OCI-LY3 (cell line): ENCODE measurements around the gene NMBR.

Source experiments
- H2AFZ ChIP-seq: fragments of 200-600, 300-600 bp; shearing (Covaris generic); 2 replicates; pipeline ENCODE4 v1.6.0; 2014; ENCODE audit warnings: antibody characterized with exemption, low read depth, low read length
- H3K27ac ChIP-seq: fragments of 200-600, 300-600 bp; sonication (generic); 2 replicates; pipeline ENCODE4 v1.5.1; 2014; ENCODE audit warnings: mild to moderate bottlenecking, low read length, moderate library complexity, mixed read lengths
- H3K27me3 ChIP-seq: fragments of 200-600, 300-600 bp; sonication (generic); 2 replicates; pipeline ENCODE4 v1.6.1; 2014; ENCODE audit warnings: low read depth, low read length, mixed read lengths
- H3K36me3 ChIP-seq: fragments of 200-600, 300-600 bp; sonication (generic); replicated peaks from 2 replicates; pipeline ENCODE3; 2014; ENCODE audit warnings: low read depth, low read length, mixed read lengths
- H3K4me1 ChIP-seq: fragments of 300-600, 200-600 bp; sonication (generic); 2 replicates; pipeline ENCODE4 v1.6.1; 2014; ENCODE audit warnings: low read length, mixed read lengths
- H3K4me2 ChIP-seq: fragments of 200-600, 300-600 bp; sonication (generic); 2 replicates; pipeline ENCODE4 v1.6.1; 2014; ENCODE audit warnings: low read length, mixed read lengths
- H3K4me3 ChIP-seq: fragments of 300-600, 200-600 bp; sonication (generic); 2 replicates; pipeline ENCODE4 v1.5.1; 2014; ENCODE audit warnings: antibody characterized with exemption, mild to moderate bottlenecking, low read length, moderate library complexity
- H3K79me2 ChIP-seq: fragments of 300-600, 200-600 bp; shearing (Covaris generic); 2 replicates; pipeline ENCODE4 v1.6.1; 2014; ENCODE audit warnings: mild to moderate bottlenecking, low read length, mixed read lengths
- H3K9ac ChIP-seq: fragments of 300-600, 200-600 bp; shearing (Covaris generic); 2 replicates; pipeline ENCODE4 v1.6.0; 2014; ENCODE audit warnings: mild to moderate bottlenecking, low read length, moderate library complexity
- H3K9me3 ChIP-seq: fragments of 200-600, 300-600 bp; shearing (Covaris generic); 2 replicates; pipeline ENCODE4 v1.6.1; 2014; ENCODE audit warnings: low read length, mixed read lengths; ENCODE audit not compliant: insufficient read depth
- H4K20me1 ChIP-seq: fragments of 200-600, 300-600 bp; sonication (generic); 2 replicates; pipeline ENCODE4 v1.6.1; 2016; ENCODE audit warnings: low read length, mixed read lengths; ENCODE audit not compliant: insufficient read depth
- CTCF ChIP-seq: fragments of 200-600, 300-600 bp; sonication (generic); IDR thresholded peaks from 2 replicates; pipeline ENCODE4 v1.5.1; 2014; ENCODE audit warnings: antibody characterized with exemption, low read length, low read depth
- EZH2phosphoT487 ChIP-seq: fragments of 200-600 bp; shearing (Covaris generic); IDR thresholded peaks from 2 replicates; pipeline ENCODE4 v1.6.1; 2018; ENCODE audit warnings: antibody characterized with exemption, mixed run types, low read depth

The NMBR gene

GRCh38 chr6:142184307-142184706 lies 37.4 kb upstream of the NMBR start:
- no peaks in the 10 kb centered on the region for H3K9me3 ChIP-seq
- TF ChIP-seq EZH2phosphoT487 (no peak), CTCF (no peak)
- H4K20me1 ChIP-seq: no peaks in the 10 kb centered on the region
- H3K4me3 ChIP-seq: no peak overlapping the region
- H3K9ac ChIP-seq: no peak overlapping the region
- H3K27me3 ChIP-seq: no peaks in the 10 kb centered on the region
- H2AFZ ChIP-seq: no peak overlapping the region
- H3K27ac ChIP-seq: no peak overlapping the region
- H3K79me2 ChIP-seq: no peaks in the 10 kb centered on the region
- peaks cover 7% of the 10 kb centered on the region for H3K4me1 ChIP-seq
- no peaks in the 10 kb centered on the region for H3K36me3 ChIP-seq
- H3K4me2 ChIP-seq: no peak overlapping the region

- TF ChIP-seq CTCF (no peak), EZH2phosphoT487 (no peak)
- H3K27me3 ChIP-seq: no peaks in the 10 kb centered on the region
- no peak overlapping the region for H3K27ac ChIP-seq
- H3K4me3 ChIP-seq: no peak overlapping the region
- H3K9ac ChIP-seq: no peak overlapping the region
- no peak overlapping the region for H3K4me2 ChIP-seq
- no peaks in the 10 kb centered on the region for H4K20me1 ChIP-seq
- no peaks in the 10 kb centered on the region for H3K36me3 ChIP-seq
- H3K9me3 ChIP-seq: no peaks in the 10 kb centered on the region
- H2AFZ ChIP-seq: no peak overlapping the region
- no peaks in the 10 kb centered on the region for H3K79me2 ChIP-seq
- H3K4me1 ChIP-seq: peaks cover 7% of the 10 kb centered on the region
Measured at GRCh38 chr6:142183351-142183750, 36.4 kb upstream of the NMBR start.

DNA sequence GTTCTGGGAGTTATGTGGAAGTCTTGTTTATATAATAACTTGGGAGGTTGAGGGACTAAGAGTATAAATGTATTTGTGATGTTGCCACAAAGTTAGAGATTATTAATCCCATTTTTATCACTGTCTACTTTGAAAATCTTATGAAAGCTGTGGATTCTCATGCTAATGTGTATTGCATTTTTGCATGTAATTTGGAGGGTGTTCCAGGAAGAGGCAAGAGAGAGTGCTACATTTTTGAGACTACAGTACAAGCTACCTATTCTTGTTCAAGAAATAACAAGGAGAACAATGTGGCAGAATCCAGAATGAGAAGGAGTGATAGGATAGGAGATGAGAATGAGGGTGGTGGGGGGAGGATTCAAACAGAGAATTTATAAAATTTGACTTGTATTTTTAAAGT lies 35.1 kb upstream of the NMBR start:
- Histone ChIP-seq H3K4me3 (no peak overlapping the region), H3K4me2 (no peak overlapping the region), H3K4me1 (peaks cover 7% of the 10 kb centered on the region), H3K9me3 (no peaks in the 10 kb centered on the region), H3K79me2 (no peaks in the 10 kb centered on the region), H2AFZ (no peak overlapping the region), H4K20me1 (no peaks in the 10 kb centered on the region), H3K9ac (no peak overlapping the region), H3K27ac (no peak overlapping the region), H3K36me3 (peaks cover 11% of the 10 kb centered on the region), H3K27me3 (no peaks in the 10 kb centered on the region)
- TF ChIP-seq CTCF: no peak
- no peak for TF ChIP-seq EZH2phosphoT487

GRCh38 chr6:142178129-142178528 lies 31.2 kb upstream of the NMBR start:
- Histone ChIP-seq H3K4me1 (peaks cover 2% of the 10 kb centered on the region), H3K9ac (no peak overlapping the region), H4K20me1 (no peaks in the 10 kb centered on the region), H3K9me3 (no peaks in the 10 kb centered on the region), H2AFZ (no peak overlapping the region), H3K79me2 (no peaks in the 10 kb centered on the region), H3K27ac (no peak overlapping the region), H3K4me2 (no peak overlapping the region), H3K4me3 (no peak overlapping the region), H3K27me3 (no peaks in the 10 kb centered on the region), H3K36me3 (peaks cover 11% of the 10 kb centered on the region)
- TF ChIP-seq CTCF (no peak), EZH2phosphoT487 (no peak)
